Calu3 (cell line): ENCODE measurements around the gene CHST3. TPM values are rescaled to one million over a fixed set of nuclear protein-coding genes. Genes with fewer than 3 reads are reported as not detected.
"Not testable (repeated sequence)": the region's sequence is repeated elsewhere in the genome, so short reads cannot be mapped to it uniquely, and the experiment has no call there.

Experiments used
- BruUV-seq: library from RNA; stranded (reverse); fragments of 400-500 nt; replicated peaks from 2 replicates; lab custom pipeline; 2021; lab: Mats Ljungman, UMichigan
- CTCF ChIA-PET: fragments of 300-600 bp; sonication (Branson Sonifier 250); formaldehyde crosslinking; loops from one replicate; lab custom pipeline; 2022; ENCODE audit warnings: antibody characterized with exemption; lab: Charles Lee
- DNase-seq: peaks from one replicate; pipeline ENCODE4 v3.0.0; 2022
- H3K27ac Mint-ChIP-seq: one replicate; pipeline ENCODE4 v1.8.0; 2022; ENCODE audit warnings: mixed read lengths; ENCODE audit not compliant: unreplicated experiment
- H3K27me3 Mint-ChIP-seq: one replicate; pipeline ENCODE4 v1.8.0; 2022; ENCODE audit warnings: mixed read lengths; ENCODE audit not compliant: unreplicated experiment
- H3K36me3 Mint-ChIP-seq: one replicate; pipeline ENCODE4 v1.8.0; 2022; ENCODE audit warnings: mild to moderate bottlenecking, moderate library complexity, mixed read lengths; ENCODE audit not compliant: insufficient read depth, unreplicated experiment
- H3K4me1 Mint-ChIP-seq: one replicate; pipeline ENCODE4 v1.8.0; 2022; ENCODE audit warnings: mild to moderate bottlenecking, low read depth, mixed read lengths; ENCODE audit not compliant: unreplicated experiment
- H3K4me3 Mint-ChIP-seq: one replicate; pipeline ENCODE4 v1.8.0; 2022; ENCODE audit warnings: mild to moderate bottlenecking, low read depth, moderate library complexity, mixed read lengths; ENCODE audit not compliant: unreplicated experiment
- H3K9me3 Mint-ChIP-seq: one replicate; pipeline ENCODE4 v1.8.0; 2022; ENCODE audit warnings: low read depth, mixed read lengths; ENCODE audit not compliant: unreplicated experiment
- CTCF ChIP-seq: fragments of 200-600 bp; IDR thresholded peaks from one replicate; pipeline ENCODE4 v1.8.0; 2022; ENCODE audit warnings: antibody characterized with exemption; ENCODE audit not compliant: unreplicated experiment
- intact Hi-C: fragments of 100-400 bp; cut with micrococcal nuclease; formaldehyde crosslinking; loops from one replicate; pipeline ENCODE4 v1.10.0; 2022; ENCODE audit not compliant: unreplicated experiment
- total RNA-seq: library from RNA; stranded (reverse); gene quantifications from 2 replicates; pipeline ENCODE4 v1.2.3, GENCODE V29; 2022

Gene CHST3
- total RNA-seq, 1 experiment from 2014 or later, result 32.4 TPM

GRCh38 chr10:71965623-71966022, 1.4 kb downstream of the CHST3 start:
- peak overlapping the region; percentile 95 for H3K4me3 Mint-ChIP-seq
- no peak for TF ChIP-seq CTCF
- BruUV-seq, result no TSS peak
- H3K27ac Mint-ChIP-seq, result peak overlapping the region; percentile 30
- DNase-seq, result no peak
- peaks cover 59% of the 10 kb centered on the region for H3K4me1 Mint-ChIP-seq
- intact Hi-C loops, result loop anchor here (2.0 to 5.0 kb wide), 2 partner anchors 62 to 83 kb away; no protein-coding TSS in a partner anchor
- CTCF ChIA-PET, result interaction anchor here (1.4 to 2.2 kb wide), 4 partner anchors 8 to 83 kb away, joined by 3 to 7 read pairs (median 4); no protein-coding TSS in a partner anchor
- H3K9me3 Mint-ChIP-seq, result no peaks in the 10 kb centered on the region
- H3K27me3 Mint-ChIP-seq, result peaks cover 18% of the 10 kb centered on the region
- peaks cover 54% of the 10 kb centered on the region for H3K36me3 Mint-ChIP-seq

GRCh38 chr10:71966046-71967004, 2.1 kb downstream of the CHST3 start:
- Mint-ChIP-seq H3K27ac (peak overlapping the region; percentile 30), H3K36me3 (peaks cover 54% of the 10 kb centered on the region), H3K27me3 (peaks cover 16% of the 10 kb centered on the region), H3K4me3 (peak overlapping the region; percentile 95), H3K4me1 (peaks cover 66% of the 10 kb centered on the region), H3K9me3 (no peaks in the 10 kb centered on the region)
- BruUV-seq, result TSS peak; percentile 13
- no peak for TF ChIP-seq CTCF
- CTCF ChIA-PET, result interaction anchor here (1.4 to 2.2 kb wide), 4 partner anchors 9 to 82 kb away, joined by 3 to 7 read pairs (median 4); no protein-coding TSS in a partner anchor
- peak; percentile 19 for DNase-seq
- intact Hi-C loops, result loop anchor here (5.0 kb wide), 1 partner anchor 61 kb away; no protein-coding TSS in a partner anchor

GRCh38 chr10:71967958-71968357, 3.8 kb downstream of the CHST3 start:
- CTCF ChIA-PET, result interaction anchor here (0.7 to 2.0 kb wide), 11 partner anchors 8 to 225 kb away, joined by 3 to 15 read pairs (median 4); no protein-coding TSS in a partner anchor
- Mint-ChIP-seq H3K4me3 (peak overlapping the region; percentile 51), H3K36me3 (peaks cover 58% of the 10 kb centered on the region), H3K27ac (peak overlapping the region; percentile 95), H3K4me1 (peaks cover 83% of the 10 kb centered on the region)
- DNase-seq, result peak; percentile 69
- intact Hi-C loops, result loop anchor here (2.0 to 5.0 kb wide), 2 partner anchors 59 to 129 kb away; no protein-coding TSS in a partner anchor
- H3K9me3 Mint-ChIP-seq, BruUV-seq, H3K27me3 Mint-ChIP-seq: not testable (repeated sequence)

GRCh38 chr10:71968553-71969474, 4.6 kb downstream of the CHST3 start:
- peaks cover 91% of the 10 kb centered on the region for H3K4me1 Mint-ChIP-seq
- CTCF ChIA-PET, result interaction anchor here (0.7 to 2.0 kb wide), 13 partner anchors 8 to 368 kb away, joined by 3 to 15 read pairs (median 4); no protein-coding TSS in a partner anchor
- peak; percentile 63 for DNase-seq
- H3K27ac Mint-ChIP-seq, result peak overlapping the region; percentile 95
- H3K4me3 Mint-ChIP-seq, result peak overlapping the region; percentile 51
- BruUV-seq, result no TSS peak
- no peaks in the 10 kb centered on the region for H3K27me3 Mint-ChIP-seq
- intact Hi-C loops, result loop anchor here (2.0 to 5.0 kb wide), 2 partner anchors 58 to 128 kb away; no protein-coding TSS in a partner anchor
- no peak for TF ChIP-seq CTCF
- no peaks in the 10 kb centered on the region for H3K9me3 Mint-ChIP-seq
- H3K36me3 Mint-ChIP-seq, result peaks cover 53% of the 10 kb centered on the region
